ENCODE measurements around the gene GPR21.

The GPR21 gene

GRCh38 chr9:123067136-123067535 is 33.7 kb downstream of the GPR21 start:
- Histone ChIP-seq H3K4me3 (ENCODE audit: low read depth in 1 of 2, low read length in 2 of 2) (no peak overlapping the region), H3K27ac (ENCODE audit: low read depth, low read length) (no peak overlapping the region), H3K9ac (ENCODE audit: low read length) (no peak overlapping the region), H3K27me3 (ENCODE audit: control insufficient read depth in 1 of 2, insufficient read depth in 2 of 2, low read length in 2 of 2) (no peaks in the 10 kb centered on the region), H3K36me3 (ENCODE audit: insufficient read depth, low read length) (peaks cover 38% of the 10 kb centered on the region), H3K9me3 (ENCODE audit: low read length) (no peaks in the 10 kb centered on the region), H3K4me1 (ENCODE audit: insufficient read depth, low read length) (no peaks in the 10 kb centered on the region)

DNA sequence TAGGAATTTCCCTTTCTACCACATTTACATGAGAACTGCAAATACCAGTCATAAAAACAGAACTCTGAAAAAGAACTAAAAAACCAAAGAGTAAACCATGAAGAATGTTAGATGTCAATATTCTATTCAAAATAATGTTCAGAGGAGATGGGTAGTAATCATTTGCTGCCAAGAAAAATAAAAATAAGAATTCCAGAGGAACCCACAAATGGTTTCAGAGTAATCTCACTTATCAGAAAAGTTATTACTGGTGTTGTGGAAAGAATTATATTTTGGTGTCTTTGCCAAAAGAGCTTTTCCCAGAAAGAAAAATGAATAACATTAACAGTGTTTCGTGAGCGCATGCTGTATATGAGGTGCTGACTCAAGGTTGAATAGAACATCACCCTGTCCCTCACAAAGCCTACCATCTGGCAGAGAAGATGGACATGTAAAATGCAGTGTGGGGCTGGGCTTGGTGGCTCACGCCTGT is 35.6 kb downstream of the GPR21 start:
- H3K27me3 ChIP-seq (ENCODE audit: control insufficient read depth in 1 of 2, insufficient read depth in 2 of 2, low read length in 2 of 2), result no peaks in the 10 kb centered on the region
- H3K9ac ChIP-seq (ENCODE audit: low read length), result no peak overlapping the region
- peaks cover 7% of the 10 kb centered on the region for H3K4me1 ChIP-seq (ENCODE audit: insufficient read depth, low read length)
- no peak overlapping the region for H3K4me3 ChIP-seq (ENCODE audit: low read depth in 1 of 2, low read length in 2 of 2)
- peaks cover 38% of the 10 kb centered on the region for H3K36me3 ChIP-seq (ENCODE audit: insufficient read depth, low read length)
- H3K9me3 ChIP-seq (ENCODE audit: low read length), result no peaks in the 10 kb centered on the region
- no peak overlapping the region for H3K27ac ChIP-seq (ENCODE audit: low read depth, low read length)

DNA sequence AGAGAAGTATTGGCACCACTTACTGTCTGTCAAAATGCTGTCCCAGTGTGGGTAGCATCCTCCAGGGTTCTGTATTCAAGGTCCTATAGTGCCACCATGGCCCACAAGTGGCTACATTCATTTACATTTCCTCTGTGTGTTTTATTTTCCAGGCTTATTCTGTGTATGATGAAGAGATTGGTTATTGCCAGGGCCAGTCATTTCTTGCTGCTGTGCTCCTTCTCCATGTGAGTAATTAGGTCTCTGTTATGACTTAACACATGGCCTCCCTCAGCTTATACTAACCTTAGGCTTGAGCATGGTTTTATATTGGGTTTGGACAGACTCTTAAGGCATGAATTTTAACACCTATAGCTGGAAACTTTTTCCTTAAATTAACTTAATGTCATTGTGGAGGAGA is 36.7 kb downstream of the GPR21 start:
- Histone ChIP-seq H3K27me3 (ENCODE audit: control insufficient read depth in 1 of 2, insufficient read depth in 2 of 2, low read length in 2 of 2) (no peaks in the 10 kb centered on the region), H3K4me1 (ENCODE audit: insufficient read depth, low read length) (peaks cover 7% of the 10 kb centered on the region), H3K27ac (ENCODE audit: low read depth, low read length) (no peak overlapping the region), H3K9ac (ENCODE audit: low read length) (no peak overlapping the region), H3K4me3 (ENCODE audit: low read depth in 1 of 2, low read length in 2 of 2) (no peak overlapping the region), H3K36me3 (ENCODE audit: insufficient read depth, low read length) (peaks cover 36% of the 10 kb centered on the region), H3K9me3 (ENCODE audit: low read length) (no peaks in the 10 kb centered on the region)

DNA sequence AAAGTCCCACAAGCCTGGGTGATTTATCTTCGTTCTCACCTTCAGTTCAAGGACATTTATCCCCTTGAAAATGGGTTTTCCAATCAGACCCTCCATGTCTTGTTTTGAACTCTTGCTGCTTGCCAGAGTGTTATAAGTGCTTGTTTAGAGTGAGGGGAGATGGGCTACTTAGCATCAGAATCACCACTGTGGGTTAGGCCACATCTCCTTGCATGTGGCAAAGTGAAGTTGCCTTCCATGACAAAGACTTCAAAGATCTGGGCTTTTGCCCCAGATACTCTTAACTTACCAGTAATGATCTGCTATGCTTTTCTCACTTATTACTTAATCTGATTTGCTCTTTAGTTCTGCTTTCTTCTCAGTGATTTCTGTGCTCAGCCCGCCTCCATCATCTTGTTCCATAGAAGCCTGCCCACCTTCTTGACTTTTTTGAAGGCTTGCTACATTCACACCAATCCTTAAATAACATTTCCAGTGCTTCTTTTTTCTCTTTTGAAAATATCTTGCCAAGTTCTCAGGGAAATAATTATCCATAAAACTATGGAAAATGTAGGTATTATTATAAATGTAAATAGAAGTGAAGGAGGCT is 39.0 kb downstream of the GPR21 start:
- Histone ChIP-seq H3K9ac (ENCODE audit: low read length) (no peak overlapping the region), H3K27me3 (ENCODE audit: control insufficient read depth in 1 of 2, insufficient read depth in 2 of 2, low read length in 2 of 2) (no peaks in the 10 kb centered on the region), H3K4me3 (ENCODE audit: low read depth in 1 of 2, low read length in 2 of 2) (no peak overlapping the region), H3K9me3 (ENCODE audit: low read length) (no peaks in the 10 kb centered on the region), H3K4me1 (ENCODE audit: insufficient read depth, low read length) (peaks cover 7% of the 10 kb centered on the region), H3K36me3 (ENCODE audit: insufficient read depth, low read length) (peaks cover 13% of the 10 kb centered on the region), H3K27ac (ENCODE audit: low read depth, low read length) (no peak overlapping the region)

GRCh38 chr9:123073441-123073840 is 40.0 kb downstream of the GPR21 start:
- no peak overlapping the region for H3K27ac ChIP-seq (ENCODE audit: low read depth, low read length)

DNA sequence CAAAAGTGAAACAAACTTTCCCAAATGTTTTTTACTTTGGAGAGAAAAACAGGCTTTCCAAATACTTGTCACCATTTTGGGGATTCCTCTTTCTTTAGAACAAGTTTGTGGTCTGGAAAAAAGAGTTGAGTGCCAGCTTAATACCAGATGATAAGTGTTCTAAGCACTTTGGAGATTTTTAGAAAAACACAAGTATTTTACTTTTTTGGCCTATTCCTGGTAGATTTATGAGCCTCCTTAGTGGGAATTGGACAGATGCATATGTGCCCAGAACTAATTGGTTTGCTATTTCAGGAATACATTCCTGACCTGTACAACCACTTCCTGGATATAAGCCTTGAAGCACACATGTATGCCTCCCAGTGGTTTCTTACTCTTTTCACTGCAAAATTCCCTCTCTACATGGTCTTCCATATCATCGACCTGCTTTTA is 40.5 kb downstream of the GPR21 start:
- Histone ChIP-seq H3K4me3 (ENCODE audit: low read depth in 1 of 2, low read length in 2 of 2) (no peak overlapping the region), H3K27ac (ENCODE audit: low read depth, low read length) (no peak overlapping the region), H3K36me3 (ENCODE audit: insufficient read depth, low read length) (peaks cover 24% of the 10 kb centered on the region), H3K27me3 (ENCODE audit: control insufficient read depth in 1 of 2, insufficient read depth in 2 of 2, low read length in 2 of 2) (no peaks in the 10 kb centered on the region), H3K9ac (ENCODE audit: low read length) (no peak overlapping the region), H3K9me3 (ENCODE audit: low read length) (no peaks in the 10 kb centered on the region), H3K4me1 (ENCODE audit: insufficient read depth, low read length) (peaks cover 7% of the 10 kb centered on the region)

More at GRCh38 chr9:123073441-123073840, 40.0 kb downstream of the GPR21 start:
- no peak overlapping the region for H3K9ac ChIP-seq (ENCODE audit: low read length)
- no peaks in the 10 kb centered on the region for H3K27me3 ChIP-seq (ENCODE audit: control insufficient read depth in 1 of 2, insufficient read depth in 2 of 2, low read length in 2 of 2)
- H3K4me1 ChIP-seq (ENCODE audit: insufficient read depth, low read length), result peaks cover 7% of the 10 kb centered on the region
- no peak overlapping the region for H3K4me3 ChIP-seq (ENCODE audit: low read depth in 1 of 2, low read length in 2 of 2)
- peaks cover 19% of the 10 kb centered on the region for H3K36me3 ChIP-seq (ENCODE audit: insufficient read depth, low read length)
- no peaks in the 10 kb centered on the region for H3K9me3 ChIP-seq (ENCODE audit: low read length)

GRCh38 chr9:123074628-123075027 is 41.2 kb downstream of the GPR21 start:
- H3K27me3 ChIP-seq (ENCODE audit: control insufficient read depth in 1 of 2, insufficient read depth in 2 of 2, low read length in 2 of 2), result no peaks in the 10 kb centered on the region
- peaks cover 24% of the 10 kb centered on the region for H3K36me3 ChIP-seq (ENCODE audit: insufficient read depth, low read length)
- H3K4me1 ChIP-seq (ENCODE audit: insufficient read depth, low read length), result peaks cover 7% of the 10 kb centered on the region
- H3K4me3 ChIP-seq (ENCODE audit: low read depth in 1 of 2, low read length in 2 of 2), result no peak overlapping the region
- H3K9me3 ChIP-seq (ENCODE audit: low read length), result no peaks in the 10 kb centered on the region
- H3K27ac ChIP-seq (ENCODE audit: low read depth, low read length), result no peak overlapping the region
- H3K9ac ChIP-seq (ENCODE audit: low read length), result no peak overlapping the region

DNA sequence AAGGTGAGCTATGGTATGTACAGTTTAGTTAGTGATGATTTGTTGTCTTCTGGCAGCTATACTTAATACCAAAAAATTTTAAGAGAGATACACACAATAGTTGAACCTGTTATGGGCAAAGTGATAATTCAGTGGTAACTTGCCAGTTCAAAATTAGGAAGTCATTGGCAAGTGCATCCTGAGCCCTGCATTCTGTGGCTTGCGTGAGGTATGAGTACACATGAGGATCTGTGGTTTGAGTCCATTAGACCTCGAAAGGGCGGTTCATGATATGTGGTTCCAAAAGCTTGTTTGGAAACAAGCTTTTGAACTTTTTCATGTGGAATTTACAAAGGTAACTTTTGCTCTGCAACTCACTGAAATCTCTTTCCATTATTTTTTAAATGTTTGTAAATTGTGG is 47.0 kb downstream of the GPR21 start:
- no peak overlapping the region for H3K4me3 ChIP-seq (ENCODE audit: low read depth in 1 of 2, low read length in 2 of 2)
- H3K36me3 ChIP-seq (ENCODE audit: insufficient read depth, low read length), result peaks cover 43% of the 10 kb centered on the region
- H3K9me3 ChIP-seq (ENCODE audit: low read length), result no peaks in the 10 kb centered on the region
- no peaks in the 10 kb centered on the region for H3K4me1 ChIP-seq (ENCODE audit: insufficient read depth, low read length)
- H3K9ac ChIP-seq (ENCODE audit: low read length), result no peak overlapping the region
- H3K27me3 ChIP-seq (ENCODE audit: control insufficient read depth in 1 of 2, insufficient read depth in 2 of 2, low read length in 2 of 2), result no peaks in the 10 kb centered on the region
- no peak overlapping the region for H3K27ac ChIP-seq (ENCODE audit: low read depth, low read length)

- H3K9me3 ChIP-seq (ENCODE audit: low read length), result no peaks in the 10 kb centered on the region
- H3K4me3 ChIP-seq (ENCODE audit: low read depth in 1 of 2, low read length in 2 of 2), result no peak overlapping the region
- H3K27ac ChIP-seq (ENCODE audit: low read depth, low read length), result no peak overlapping the region
- no peaks in the 10 kb centered on the region for H3K27me3 ChIP-seq (ENCODE audit: control insufficient read depth in 1 of 2, insufficient read depth in 2 of 2, low read length in 2 of 2)
- H3K36me3 ChIP-seq (ENCODE audit: insufficient read depth, low read length), result peaks cover 45% of the 10 kb centered on the region
- no peak overlapping the region for H3K9ac ChIP-seq (ENCODE audit: low read length)
- no peaks in the 10 kb centered on the region for H3K4me1 ChIP-seq (ENCODE audit: insufficient read depth, low read length)
Observed at GRCh38 chr9:123081824-123082223, 48.4 kb downstream of the GPR21 start.

- no peak overlapping the region for H3K9ac ChIP-seq (ENCODE audit: low read length)
- no peak overlapping the region for H3K4me3 ChIP-seq (ENCODE audit: low read depth in 1 of 2, low read length in 2 of 2)
- H3K9me3 ChIP-seq (ENCODE audit: low read length), result no peaks in the 10 kb centered on the region
- H3K4me1 ChIP-seq (ENCODE audit: insufficient read depth, low read length), result no peaks in the 10 kb centered on the region
- no peaks in the 10 kb centered on the region for H3K27me3 ChIP-seq (ENCODE audit: control insufficient read depth in 1 of 2, insufficient read depth in 2 of 2, low read length in 2 of 2)
- no peak overlapping the region for H3K27ac ChIP-seq (ENCODE audit: low read depth, low read length)
- H3K36me3 ChIP-seq (ENCODE audit: insufficient read depth, low read length), result peaks cover 42% of the 10 kb centered on the region
Observed at GRCh38 chr9:123083680-123084079, 50.2 kb downstream of the GPR21 start.

GRCh38 chr9:123084256-123084655 is 50.8 kb downstream of the GPR21 start:
- H3K9ac ChIP-seq (ENCODE audit: low read length), result no peak overlapping the region
- no peaks in the 10 kb centered on the region for H3K27me3 ChIP-seq (ENCODE audit: control insufficient read depth in 1 of 2, insufficient read depth in 2 of 2, low read length in 2 of 2)
- H3K4me3 ChIP-seq (ENCODE audit: low read depth in 1 of 2, low read length in 2 of 2), result no peak overlapping the region
- peaks cover 39% of the 10 kb centered on the region for H3K36me3 ChIP-seq (ENCODE audit: insufficient read depth, low read length)
- no peaks in the 10 kb centered on the region for H3K4me1 ChIP-seq (ENCODE audit: insufficient read depth, low read length)
- H3K27ac ChIP-seq (ENCODE audit: low read depth, low read length), result no peak overlapping the region
- no peaks in the 10 kb centered on the region for H3K9me3 ChIP-seq (ENCODE audit: low read length)
